Measurements from ENCODE around the gene SORCS2. TPM values are rescaled to one million over a fixed set of nuclear protein-coding genes. Genes with fewer than 3 reads are reported as not detected.

Gene SORCS2
- total and polyA plus RNA-seq, 12 donors: 0.25 to 5.4 (median 2.2) TPM

GRCh38 chr4:7514281-7514680 lies 321.9 kb downstream of the SORCS2 start:
- intact Hi-C loops (cut with DNase I): no loop called here
- no peak for TF ChIP-seq CTCF (IDR thresholded peaks at IDR 0.05)
- Histone ChIP-seq H3K4me1 (peaks cover 0 to 30% (median 3%) of the 10 kb centered on the region in 9 donors), H3K4me3 (no peak overlapping the region), H3K36me3 (no peaks in the 10 kb centered on the region), H3K27ac (no peak overlapping the region), H3K27me3 (peaks cover 0 to 24% (median 7%) of the 10 kb centered on the region in 7 donors), H3K9me3 (no peaks in the 10 kb centered on the region)
- ATAC-seq: peak in 5 of 8 donors; percentile 9 to 64 (median 36)
- 63 to 71% methylated on average over 5 of the region's 5 CpGs for WGBS, 2 donors
- no peak for DNase-seq

GRCh38 chr4:7514789-7515188 lies 322.5 kb downstream of the SORCS2 start:
- no peak overlapping the region for H3K27ac ChIP-seq
- ATAC-seq (peak in 1 of 8 donors; percentile 33), DNase-seq (no peak)
- intact Hi-C loops (cut with DNase I): loop anchor here in 1 of 10 donors (5.0 kb wide), 1 partner anchor 118 kb away; no protein-coding TSS in a partner anchor
- peaks cover 0 to 29% (median 5%) of the 10 kb centered on the region in 7 donors for H3K27me3 ChIP-seq
- no peaks in the 10 kb centered on the region for H3K36me3 ChIP-seq
- no peak overlapping the region for H3K4me3 ChIP-seq
- H3K4me1 ChIP-seq: peaks cover 0 to 35% (median 3%) of the 10 kb centered on the region in 9 donors
- no peaks in the 10 kb centered on the region for H3K9me3 ChIP-seq
- TF ChIP-seq CTCF (IDR thresholded peaks at IDR 0.05): no peak
- 60 to 67% methylated on average over 4 of the region's 4 CpGs for WGBS, 2 donors

GRCh38 chr4:7515390-7515902 lies 323.1 kb downstream of the SORCS2 start:
- no peak overlapping the region for H3K4me3 ChIP-seq
- peaks cover 0 to 36% (median 12%) of the 10 kb centered on the region in 7 donors for H3K27me3 ChIP-seq
- H3K4me1 ChIP-seq: peaks cover 0 to 35% (median 3%) of the 10 kb centered on the region in 9 donors
- no peaks in the 10 kb centered on the region for H3K9me3 ChIP-seq
- DNase-seq (no peak), ATAC-seq (peak in 1 of 8 donors; percentile 6)
- no peak overlapping the region for H3K27ac ChIP-seq
- 75 to 83% methylated on average over 14 of the region's 14 CpGs for WGBS, 2 donors
- no peak for TF ChIP-seq CTCF (IDR thresholded peaks at IDR 0.05)
- intact Hi-C loops (cut with DNase I): loop anchor here in 1 of 10 donors (5.0 kb wide), 1 partner anchor 117 kb away; no protein-coding TSS in a partner anchor
- H3K36me3 ChIP-seq: no peaks in the 10 kb centered on the region

GRCh38 chr4:7516096-7516772 lies 323.9 kb downstream of the SORCS2 start:
- DNase-seq (no peak), ATAC-seq (peak in 2 of 8 donors; percentile 10 to 19)
- no peak for TF ChIP-seq CTCF (IDR thresholded peaks at IDR 0.05)
- WGBS, 2 donors: 41 to 43% methylated on average over 16 of the region's 16 CpGs
- no peak overlapping the region for H3K4me3 ChIP-seq
- H3K9me3 ChIP-seq: no peaks in the 10 kb centered on the region
- intact Hi-C loops (cut with DNase I): loop anchor here in 1 of 10 donors (5.0 kb wide), 1 partner anchor 116 kb away; no protein-coding TSS in a partner anchor
- H3K36me3 ChIP-seq: no peaks in the 10 kb centered on the region
- peaks cover 0 to 36% (median 15%) of the 10 kb centered on the region in 7 donors for H3K27me3 ChIP-seq
- no peak overlapping the region for H3K27ac ChIP-seq
- peaks cover 0 to 35% (median 3%) of the 10 kb centered on the region in 9 donors for H3K4me1 ChIP-seq
